Lower lobe of right lung (tissue), 2 donors: ENCODE measurements around the gene PAQR4. TPM values are rescaled to one million over a fixed set of nuclear protein-coding genes. Genes with fewer than 3 reads are reported as not detected.
"Not testable (repeated sequence)": the region's sequence is repeated elsewhere in the genome, so short reads cannot be mapped to it uniquely, and the experiment has no call there.

Experiments used
- ATAC-seq, 2 donors: fragments of 200-7000 bp; cut with Tn5 transposase; one replicate each; pipeline ENCODE4 v1.9.1; 2020 to 2022; ENCODE audit warnings: mild to moderate bottlenecking in 2 of 2, moderate library complexity in 2 of 2
- DNase-seq: peaks from one replicate; pipeline ENCODE4 v3.0.0-alpha.2; 2020
- H3K27ac ChIP-seq: fragments of 200-600 bp; one replicate; pipeline ENCODE4 v1.8.0; 2022
- H3K27me3 ChIP-seq: fragments of 200-600 bp; one replicate; pipeline ENCODE4 v1.8.0; 2022; ENCODE audit warnings: low read depth
- H3K36me3 ChIP-seq: fragments of 200-600 bp; one replicate; pipeline ENCODE4 v1.8.0; 2022; ENCODE audit warnings: mild to moderate bottlenecking
- H3K4me1 ChIP-seq: fragments of 200-600 bp; one replicate; pipeline ENCODE4 v1.8.0; 2022
- H3K4me3 ChIP-seq: fragments of 200-600 bp; one replicate; pipeline ENCODE4 v1.8.0; 2022; ENCODE audit warnings: mild to moderate bottlenecking
- H3K9me3 ChIP-seq: fragments of 200-600 bp; one replicate; pipeline ENCODE4 v1.8.0; 2022
- intact Hi-C: fragments of 100-400 bp; cut with DNase I; formaldehyde crosslinking; loops from one replicate; pipeline ENCODE4 v1.11.0; 2022
- total RNA-seq: library from RNA; stranded (reverse); fragmentation: NEBNext Ultra II Directional; extraction: Animal tissue kit (Norgen Biotek cat#: 25700); gene quantifications from one replicate; pipeline ENCODE4 v1.2.1, GENCODE V29; 2021
- TF ChIP-seq, protein P1 (sequence below): fragments of 200-600 bp; IDR thresholded peaks from one replicate; pipeline ENCODE4 v1.8.0; 2022; ENCODE audit warnings: antibody characterized with exemption, mild to moderate bottlenecking
- donor health status: DM: no; HTN: yes; CAD: no; lungs with severe emphysema.

The PAQR4 gene
- total RNA-seq, 1 donor from 2014 or later: 10.8 TPM

DNA sequence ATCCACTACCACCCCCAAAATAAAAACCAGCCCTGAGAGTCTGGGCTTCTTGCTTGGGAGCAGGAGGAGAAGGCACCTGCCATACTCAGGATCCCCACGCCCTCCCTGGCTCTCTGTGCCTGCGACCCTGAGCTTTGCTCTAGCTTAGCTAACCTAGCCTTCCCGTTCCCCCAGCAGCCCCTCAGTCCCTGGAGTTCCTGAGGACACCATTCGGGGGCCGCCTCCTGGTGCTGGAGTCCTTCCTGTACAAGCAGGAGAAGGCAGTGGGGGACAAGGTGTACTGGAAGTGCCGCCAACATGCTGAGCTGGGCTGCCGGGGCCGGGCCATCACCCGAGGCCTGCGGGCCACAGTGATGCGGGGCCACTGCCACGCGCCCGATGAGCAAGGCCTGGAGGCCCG lies 38.9 kb upstream of the PAQR4 start:
- Histone ChIP-seq H3K9me3 (no peaks in the 10 kb centered on the region), H3K4me1 (peaks cover 10% of the 10 kb centered on the region), H3K27ac (no peak overlapping the region), H3K27me3 (no peaks in the 10 kb centered on the region), H3K36me3 (peaks cover 48% of the 10 kb centered on the region), H3K4me3 (no peak overlapping the region)
- intact Hi-C loops: no loop called here
- DNase-seq: no peak
- TF ChIP-seq, protein P1, sequence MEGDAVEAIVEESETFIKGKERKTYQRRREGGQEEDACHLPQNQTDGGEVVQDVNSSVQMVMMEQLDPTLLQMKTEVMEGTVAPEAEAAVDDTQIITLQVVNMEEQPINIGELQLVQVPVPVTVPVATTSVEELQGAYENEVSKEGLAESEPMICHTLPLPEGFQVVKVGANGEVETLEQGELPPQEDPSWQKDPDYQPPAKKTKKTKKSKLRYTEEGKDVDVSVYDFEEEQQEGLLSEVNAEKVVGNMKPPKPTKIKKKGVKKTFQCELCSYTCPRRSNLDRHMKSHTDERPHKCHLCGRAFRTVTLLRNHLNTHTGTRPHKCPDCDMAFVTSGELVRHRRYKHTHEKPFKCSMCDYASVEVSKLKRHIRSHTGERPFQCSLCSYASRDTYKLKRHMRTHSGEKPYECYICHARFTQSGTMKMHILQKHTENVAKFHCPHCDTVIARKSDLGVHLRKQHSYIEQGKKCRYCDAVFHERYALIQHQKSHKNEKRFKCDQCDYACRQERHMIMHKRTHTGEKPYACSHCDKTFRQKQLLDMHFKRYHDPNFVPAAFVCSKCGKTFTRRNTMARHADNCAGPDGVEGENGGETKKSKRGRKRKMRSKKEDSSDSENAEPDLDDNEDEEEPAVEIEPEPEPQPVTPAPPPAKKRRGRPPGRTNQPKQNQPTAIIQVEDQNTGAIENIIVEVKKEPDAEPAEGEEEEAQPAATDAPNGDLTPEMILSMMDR: no peak
- no peak for ATAC-seq

DNA sequence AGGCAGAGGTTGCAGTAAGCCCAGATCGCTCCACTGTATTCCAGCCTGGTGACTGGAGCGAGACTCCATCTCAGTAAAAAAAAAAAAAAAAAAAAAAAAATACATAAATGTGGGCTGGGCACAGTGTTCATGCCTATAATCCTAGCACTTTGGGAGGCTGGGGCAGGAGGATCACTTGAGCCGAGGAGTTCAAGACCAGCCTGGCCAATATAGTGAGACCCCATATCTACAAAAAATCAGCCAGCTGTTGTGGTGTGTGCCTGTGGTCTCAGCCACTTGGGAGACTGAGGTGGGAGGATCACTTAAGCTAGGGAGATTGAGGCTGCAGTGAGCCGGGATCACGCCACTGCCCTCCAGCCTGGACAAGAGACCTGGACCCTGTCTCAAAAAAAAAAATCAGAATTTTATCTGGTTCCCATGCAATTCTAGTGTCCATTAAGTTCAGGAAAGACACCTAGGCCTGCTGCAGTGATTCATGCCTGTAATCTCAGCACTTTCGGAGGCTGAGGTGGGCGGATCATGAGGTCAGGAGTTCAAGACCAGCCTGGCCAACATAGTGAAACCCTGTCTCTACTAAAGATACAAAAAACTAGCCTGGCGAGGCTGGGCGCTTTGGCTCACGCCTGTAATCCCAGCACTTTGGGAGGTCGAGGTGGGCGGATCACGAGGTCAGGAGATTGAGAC lies 37.8 kb upstream of the PAQR4 start:
- not testable (repeated sequence) for DNase-seq

DNA sequence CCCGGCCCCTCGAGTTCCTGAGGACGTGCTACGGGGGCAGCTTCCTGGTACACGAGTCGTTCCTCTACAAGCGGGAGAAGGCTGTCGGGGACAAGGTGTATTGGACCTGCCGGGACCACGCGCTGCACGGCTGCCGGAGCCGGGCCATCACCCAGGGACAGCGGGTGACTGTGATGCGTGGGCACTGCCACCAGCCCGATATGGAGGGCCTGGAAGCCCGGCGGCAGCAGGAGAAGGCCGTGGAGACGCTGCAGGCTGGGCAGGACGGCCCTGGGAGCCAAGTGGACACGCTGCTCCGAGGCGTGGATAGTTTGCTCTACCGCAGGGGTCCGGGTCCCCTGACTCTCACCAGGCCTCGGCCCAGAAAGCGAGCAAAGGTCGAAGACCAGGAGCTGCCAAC lies 36.0 kb upstream of the PAQR4 start:
- intact Hi-C loops: no loop called here
- Histone ChIP-seq H3K4me1 (no peaks in the 10 kb centered on the region), H3K27ac (no peak overlapping the region), H3K4me3 (no peak overlapping the region), H3K36me3 (peaks cover 75% of the 10 kb centered on the region), H3K9me3 (no peaks in the 10 kb centered on the region), H3K27me3 (no peaks in the 10 kb centered on the region)
- TF ChIP-seq, protein P1: no peak
- ATAC-seq (no peak), DNase-seq (no peak)

More for the DNA sequence above, 37.8 kb upstream of the PAQR4 start:
- H3K27ac ChIP-seq, H3K27me3 ChIP-seq, H3K4me1 ChIP-seq, ATAC-seq, H3K4me3 ChIP-seq, intact Hi-C loops, H3K9me3 ChIP-seq: not testable (repeated sequence)
- peaks cover 57% of the 10 kb centered on the region for H3K36me3 ChIP-seq

DNA sequence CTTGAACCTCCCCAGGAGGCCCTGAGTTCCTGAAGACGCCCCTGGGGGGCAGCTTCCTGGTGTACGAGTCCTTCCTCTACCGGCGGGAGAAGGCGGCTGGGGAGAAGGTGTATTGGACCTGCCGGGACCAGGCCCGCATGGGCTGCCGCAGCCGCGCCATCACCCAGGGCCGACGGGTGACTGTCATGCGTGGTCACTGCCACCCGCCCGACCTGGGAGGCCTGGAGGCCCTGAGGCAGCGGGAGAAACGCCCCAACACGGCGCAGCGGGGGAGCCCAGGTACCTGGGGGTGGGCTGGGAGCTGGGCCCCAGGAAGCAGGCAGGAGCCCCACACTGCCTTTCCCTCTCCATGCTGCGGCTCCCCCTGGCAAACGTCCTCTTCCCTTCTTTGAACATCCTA lies 35.4 kb upstream of the PAQR4 start:
- ATAC-seq (no peak), DNase-seq (no peak)
- Histone ChIP-seq H3K4me1 (no peaks in the 10 kb centered on the region), H3K9me3 (no peaks in the 10 kb centered on the region), H3K36me3 (peaks cover 81% of the 10 kb centered on the region), H3K27me3 (no peaks in the 10 kb centered on the region), H3K4me3 (no peak overlapping the region), H3K27ac (no peak overlapping the region)
- TF ChIP-seq, protein P1: no peak
- intact Hi-C loops: no loop called here

DNA sequence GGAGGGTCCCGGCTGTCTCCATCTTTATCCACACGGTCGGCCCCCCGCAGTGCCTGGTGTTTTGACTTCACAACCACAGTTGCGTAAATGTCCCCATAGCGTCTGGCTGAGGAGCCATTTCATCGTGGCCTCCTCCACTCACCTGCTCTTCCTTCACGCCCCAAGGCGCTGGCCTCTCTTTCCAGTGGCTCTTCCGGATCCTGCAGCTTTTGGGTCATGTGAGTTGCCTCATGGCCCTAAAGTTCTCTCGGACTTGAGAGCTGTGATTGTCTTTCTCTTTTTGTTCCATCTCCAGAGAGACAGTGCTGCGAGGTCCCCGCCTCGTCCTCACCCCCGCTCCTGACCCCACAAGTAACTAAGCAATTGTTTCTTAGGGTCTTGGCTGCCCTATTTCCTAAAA lies 34.7 kb upstream of the PAQR4 start:
- intact Hi-C loops: no loop called here
- Histone ChIP-seq H3K27ac (no peak overlapping the region), H3K36me3 (peaks cover 88% of the 10 kb centered on the region), H3K4me3 (no peak overlapping the region), H3K9me3 (no peaks in the 10 kb centered on the region), H3K4me1 (no peaks in the 10 kb centered on the region), H3K27me3 (no peaks in the 10 kb centered on the region)
- ATAC-seq: no peak
- TF ChIP-seq, protein P1: no peak
- no peak for DNase-seq

DNA sequence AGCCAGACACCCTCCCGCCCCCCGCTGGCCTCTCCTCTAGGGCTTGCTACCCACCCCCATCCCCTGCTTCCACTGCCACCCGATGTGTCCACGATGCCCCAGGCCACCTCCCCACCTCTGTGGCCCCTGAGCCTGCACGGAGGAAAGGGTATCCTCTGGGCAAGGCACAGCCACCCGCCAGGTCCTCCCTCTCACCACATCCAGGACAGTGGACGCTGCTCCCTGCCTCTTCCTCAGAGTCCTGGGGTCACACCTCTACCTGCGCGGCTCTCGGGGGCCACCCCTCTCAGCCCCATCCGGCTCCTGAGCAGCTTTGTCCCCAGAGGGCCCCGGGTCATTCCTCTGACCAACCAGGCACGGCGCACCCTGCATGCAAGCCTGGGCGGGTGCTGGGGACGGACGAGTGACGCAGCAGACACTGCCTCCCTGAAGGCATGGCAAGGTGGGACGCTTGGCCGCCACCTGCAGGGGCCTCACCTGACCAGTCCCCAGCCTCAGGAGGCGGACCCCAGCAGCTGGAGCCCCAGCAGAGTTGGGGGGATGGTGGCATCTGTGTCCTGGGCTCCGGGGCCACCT lies 32.6 kb upstream of the PAQR4 start:
- TF ChIP-seq, protein P1: no peak
- Histone ChIP-seq H3K4me3 (no peak overlapping the region), H3K27me3 (no peaks in the 10 kb centered on the region), H3K36me3 (peaks cover 90% of the 10 kb centered on the region), H3K4me1 (no peaks in the 10 kb centered on the region), H3K27ac (no peak overlapping the region), H3K9me3 (no peaks in the 10 kb centered on the region)
- intact Hi-C loops: no loop called here
- no peak for DNase-seq
- peak in 1 of 2 donors; percentile 17 for ATAC-seq
